Hepatocyte (in vitro differentiated cells): Measurements from ENCODE around the gene RGR. TPM values are rescaled to one million over a fixed set of nuclear protein-coding genes. Genes with fewer than 3 reads are reported as not detected.

ENCODE experiments used
- DNase-seq: peaks from one replicate; pipeline ENCODE4 v3.0.0-alpha.2; 2016; ENCODE audit warnings: low spot score
- H2AFZ ChIP-seq: fragments of 200-600 bp; sonication (generic); 2 replicates; pipeline ENCODE4 v1.6.0; 2016; ENCODE audit warnings: antibody characterized with exemption, mild to moderate bottlenecking
- H3K27ac ChIP-seq: fragments of 200-600 bp; sonication (generic); 2 replicates; pipeline ENCODE4 v1.5.1; 2016; ENCODE audit warnings: mild to moderate bottlenecking
- H3K27me3 ChIP-seq: fragments of 200-600 bp; sonication (generic); 2 replicates; pipeline ENCODE4 v1.6.1; 2016
- H3K36me3 ChIP-seq: fragments of 200-600 bp; sonication (generic); replicated peaks from 2 replicates; pipeline ENCODE4 v1.5.1; 2016; ENCODE audit warnings: low read depth; ENCODE audit not compliant: insufficient read depth
- H3K4me1 ChIP-seq: fragments of 200-600 bp; sonication (generic); 2 replicates; pipeline ENCODE4 v1.5.1; 2016; ENCODE audit warnings: mild to moderate bottlenecking, moderate library complexity; ENCODE audit not compliant: insufficient read depth
- H3K4me2 ChIP-seq: fragments of 200-600 bp; sonication (generic); 2 replicates; pipeline ENCODE4 v1.6.0; 2016
- H3K4me3 ChIP-seq: fragments of 200-600 bp; sonication (generic); 2 replicates; pipeline ENCODE4 v1.5.1; 2016; ENCODE audit warnings: mild to moderate bottlenecking
- H3K79me2 ChIP-seq: fragments of 200-600 bp; sonication (generic); 2 replicates; pipeline ENCODE4 v1.6.0; 2017; ENCODE audit warnings: mild to moderate bottlenecking
- H3K9me2 ChIP-seq: fragments of 200-600 bp; sonication (generic); replicated peaks from 2 replicates; pipeline ENCODE4 v1.6.0; 2017; ENCODE audit warnings: mild to moderate bottlenecking; ENCODE audit not compliant: insufficient read depth
- H3K9me3 ChIP-seq: fragments of 200-600 bp; sonication (generic); 2 replicates; pipeline ENCODE4 v1.5.1; 2016; ENCODE audit warnings: low read depth, mild to moderate bottlenecking
- H4K20me1 ChIP-seq: fragments of 200-600 bp; sonication (generic); 2 replicates; pipeline ENCODE4 v1.6.0; 2016; ENCODE audit warnings: mild to moderate bottlenecking; ENCODE audit not compliant: insufficient read depth, poor library complexity, severe bottlenecking
- CTCF ChIP-seq: fragments of 200-600 bp; sonication (generic); IDR thresholded peaks from 2 replicates; pipeline ENCODE4 v1.5.1; 2016; ENCODE audit warnings: antibody characterized with exemption, mild to moderate bottlenecking; ENCODE audit not compliant: poor library complexity
- EZH2 ChIP-seq: fragments of 200-600 bp; sonication (generic); IDR thresholded peaks from 2 replicates; pipeline ENCODE4 v1.6.1; 2016; ENCODE audit warnings: antibody characterized with exemption, mild to moderate bottlenecking, borderline replicate concordance
- EZH2phosphoT487 ChIP-seq: fragments of 200-600 bp; sonication (generic); IDR thresholded peaks from one replicate; pipeline ENCODE4 v1.6.1; 2018; ENCODE audit warnings: antibody characterized with exemption, mild to moderate bottlenecking, low read depth, moderate library complexity; ENCODE audit not compliant: unreplicated experiment, severe bottlenecking
- WGBS: methylation state at CpG from one replicate; pipeline ENCODE4 v1.1.6; 2016; ENCODE audit warnings: low lambda C conversion rate; ENCODE audit errors: missing lambda C conversion rate; 5-methylcytosine and 5-hydroxymethylcytosine counted together
- polyA plus RNA-seq: library from polyadenylated mRNA; unstranded; fragments of >200 nt; fragmentation: Nextera tagmentation; extraction: Ambion mirVana; gene quantifications from 2 replicates; pipeline ENCODE4 v1.2.1, GENCODE V29; 2016
- total RNA-seq: library from RNA; depleted of rRNA; stranded (reverse); fragments of >200 nt; gene quantifications from 2 replicates; pipeline ENCODE4 v1.2.3, GENCODE V29; 2014

The RGR gene
- total and polyA plus RNA-seq, 2 experiments from 2014 or later = not detected

GRCh38 chr10:84306751-84307384 lies 62.0 kb downstream of the RGR start:
- no peak overlapping the region for H3K4me2 ChIP-seq
- H3K27ac ChIP-seq = no peak overlapping the region
- no peaks in the 10 kb centered on the region for H3K4me1 ChIP-seq
- H3K9me2 ChIP-seq = no peaks in the 10 kb centered on the region
- no peak for DNase-seq
- TF ChIP-seq EZH2phosphoT487 (no peak), EZH2 (no peak), CTCF (no peak)
- H3K27me3 ChIP-seq = no peaks in the 10 kb centered on the region
- 82% methylated on average over 4 of the region's 4 CpGs for WGBS
- H3K36me3 ChIP-seq = no peaks in the 10 kb centered on the region
- H4K20me1 ChIP-seq = no peaks in the 10 kb centered on the region
- no peak overlapping the region for H3K4me3 ChIP-seq
- no peaks in the 10 kb centered on the region for H3K79me2 ChIP-seq
- H3K9me3 ChIP-seq = no peaks in the 10 kb centered on the region
- H2AFZ ChIP-seq = no peak overlapping the region

- WGBS = 38% methylated on average over 1 of the region's 1 CpG
- no peak overlapping the region for H3K4me3 ChIP-seq
Observed at GRCh38 chr10:84308021-84308420, 63.2 kb downstream of the RGR start.

DNA sequence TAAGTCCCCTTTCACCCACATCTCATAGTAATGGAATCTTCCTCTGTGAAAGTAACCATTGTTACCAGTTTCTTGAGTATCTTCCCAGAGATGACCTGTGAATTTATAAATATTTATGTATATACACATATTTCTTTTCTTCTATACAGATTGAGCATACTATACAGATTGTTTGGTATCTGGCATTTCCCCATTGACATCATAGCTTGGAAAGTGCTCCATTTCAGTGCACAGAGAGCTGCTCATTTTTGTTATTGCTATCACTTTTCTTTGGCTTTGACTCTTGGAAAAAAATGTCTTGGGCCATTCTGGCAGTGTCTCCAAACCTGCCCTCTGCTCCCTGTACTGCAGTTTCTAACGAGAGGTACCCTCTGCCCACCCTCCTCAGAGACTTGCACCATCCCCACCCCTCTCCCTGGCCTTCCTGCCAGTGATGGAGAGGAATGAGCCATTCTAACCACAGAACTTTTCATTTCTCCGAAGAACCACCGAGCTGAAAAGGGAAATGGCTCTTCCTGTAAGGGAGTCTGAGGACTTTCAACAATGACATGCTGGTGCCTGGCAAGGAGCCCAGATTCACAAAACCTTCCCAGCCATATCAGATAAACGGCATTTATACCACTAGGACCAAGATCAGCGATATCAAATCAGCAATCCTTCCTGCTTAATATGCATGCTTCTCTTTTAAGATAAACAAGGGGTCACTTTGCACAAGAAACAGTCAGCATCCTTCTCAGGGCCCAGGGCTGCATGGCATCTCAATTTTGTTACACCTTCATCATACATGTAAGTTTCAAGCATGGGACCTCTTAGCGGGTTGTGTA lies 63.8 kb downstream of the RGR start:
- Histone ChIP-seq H4K20me1 (no peaks in the 10 kb centered on the region), H3K4me3 (no peak overlapping the region), H3K27ac (no peak overlapping the region), H3K9me2 (no peaks in the 10 kb centered on the region), H2AFZ (no peak overlapping the region), H3K4me1 (no peaks in the 10 kb centered on the region), H3K36me3 (no peaks in the 10 kb centered on the region), H3K9me3 (no peaks in the 10 kb centered on the region), H3K27me3 (no peaks in the 10 kb centered on the region), H3K4me2 (no peak overlapping the region), H3K79me2 (no peaks in the 10 kb centered on the region)
- TF ChIP-seq EZH2phosphoT487 (no peak), EZH2 (no peak), CTCF (no peak)
- 64% methylated on average over 6 of the region's 6 CpGs for WGBS
- no peak for DNase-seq

More at GRCh38 chr10:84308021-84308420, 63.2 kb downstream of the RGR start:
- H3K4me2 ChIP-seq = no peak overlapping the region
- H3K9me2 ChIP-seq = no peaks in the 10 kb centered on the region
- no peaks in the 10 kb centered on the region for H3K79me2 ChIP-seq
- TF ChIP-seq EZH2 = no peak
- TF ChIP-seq CTCF = no peak
- TF ChIP-seq EZH2phosphoT487 = no peak
- no peak overlapping the region for H2AFZ ChIP-seq
- H3K27ac ChIP-seq = no peak overlapping the region
- H4K20me1 ChIP-seq = no peaks in the 10 kb centered on the region
- no peaks in the 10 kb centered on the region for H3K4me1 ChIP-seq
- DNase-seq = no peak
- no peaks in the 10 kb centered on the region for H3K27me3 ChIP-seq
- no peaks in the 10 kb centered on the region for H3K36me3 ChIP-seq
- no peaks in the 10 kb centered on the region for H3K9me3 ChIP-seq

Other genes with a start within 250 kb of the RGR start
- gene GHITM, start 105.5 kb upstream of the RGR start, total RNA-seq = 273 and 274 TPM in 2 replicates
- 190 and 215 TPM in 2 replicates for gene GHITM, start 105.5 kb upstream of the RGR start, polyA plus RNA-seq
- gene GPR15LG, start 71.3 kb upstream of the RGR start, total RNA-seq = 0.52 and 2.6 TPM in 2 replicates
- 0.45 and 1.9 TPM in 2 replicates for gene GPR15LG, start 71.3 kb upstream of the RGR start, polyA plus RNA-seq
- gene CDHR1, start 50.5 kb upstream of the RGR start, total RNA-seq = 0.03 and 0.24 TPM in 2 replicates
- gene CDHR1, start 50.5 kb upstream of the RGR start, polyA plus RNA-seq = 0.17 TPM in 1 of 2 replicates, not detected in the other
- gene LRIT2, start 19.5 kb upstream of the RGR start, total RNA-seq = not detected in 2 replicates
- not detected in 2 replicates for gene LRIT2, start 19.5 kb upstream of the RGR start, polyA plus RNA-seq
- gene LRIT1, start 3.5 kb upstream of the RGR start, total RNA-seq = not detected in 2 replicates
- not detected in 2 replicates for gene LRIT1, start 3.5 kb upstream of the RGR start, polyA plus RNA-seq
- 36.5 and 41.1 TPM in 2 replicates for gene CCSER2, start 83.5 kb downstream of the RGR start, total RNA-seq
- 28.7 and 39.7 TPM in 2 replicates for gene CCSER2, start 83.5 kb downstream of the RGR start, polyA plus RNA-seq